GM18498 (cell line): ENCODE data around the gene GMFB.

Source experiments
- ATAC-seq: cut with Tn5 transposase; IDR thresholded peaks from one replicate; pipeline ENCODE4 v1.9.1; 2021; ENCODE audit warnings: mild to moderate bottlenecking, moderate library complexity; ENCODE audit not compliant: unreplicated experiment

The GMFB gene

GRCh38 chr14:54488646-54489317 lies at the start of gene GMFB:
TSS of gene GMFB (minus strand) at chr14:54488980. CDS start at chr14:54488927, 53 bp downstream.
- ATAC-seq = peak; percentile 94

GRCh38 chr14:54538055-54538454 lies 49.3 kb upstream of the GMFB start:
- no peak for ATAC-seq

- ATAC-seq = no peak
Observed at GRCh38 chr14:54537651-54538050, 48.9 kb upstream of the GMFB start.

- ATAC-seq = no peak
Observed at GRCh38 chr14:54535646-54536045, 46.9 kb upstream of the GMFB start.

- ATAC-seq = no peak
Observed at GRCh38 chr14:54535126-54535525, 46.3 kb upstream of the GMFB start.

GRCh38 chr14:54533100-54533499 lies 44.3 kb upstream of the GMFB start:
- ATAC-seq = peak; percentile 18

- peak; percentile 98 for ATAC-seq
Observed at GRCh38 chr14:54532111-54533012, 43.6 kb upstream of the GMFB start.

- ATAC-seq = no peak
Observed at GRCh38 chr14:54529811-54530210, 41.0 kb upstream of the GMFB start.

- ATAC-seq = no peak
Observed at GRCh38 chr14:54528973-54529372, 40.2 kb upstream of the GMFB start.

GRCh38 chr14:54524410-54524809 lies 35.6 kb upstream of the GMFB start:
- no peak for ATAC-seq

GRCh38 chr14:54516709-54517108 lies 27.9 kb upstream of the GMFB start:
- ATAC-seq = no peak

GRCh38 chr14:54515670-54516069 lies 26.9 kb upstream of the GMFB start:
- ATAC-seq = no peak

GRCh38 chr14:54512393-54512792 lies 23.6 kb upstream of the GMFB start:
- no peak for ATAC-seq

GRCh38 chr14:54509546-54510501 lies 21.0 kb upstream of the GMFB start, which contains the start of gene CGRRF1:
TSS of gene CGRRF1 (plus strand) at chr14:54509906. CDS start at chr14:54509960, 54 bp downstream.
- ATAC-seq = peak; percentile 97

GRCh38 chr14:54503486-54503885 lies 14.7 kb upstream of the GMFB start:
- ATAC-seq = no peak

GRCh38 chr14:54502602-54503001 lies 13.8 kb upstream of the GMFB start:
- no peak for ATAC-seq

GRCh38 chr14:54501480-54501879 lies 12.7 kb upstream of the GMFB start:
- ATAC-seq = no peak

- no peak for ATAC-seq
Observed at GRCh38 chr14:54500744-54501143, 12.0 kb upstream of the GMFB start.

- ATAC-seq = no peak
Observed at GRCh38 chr14:54498579-54498978, 9.8 kb upstream of the GMFB start.

- no peak for ATAC-seq
Observed at GRCh38 chr14:54498095-54498531, 9.3 kb upstream of the GMFB start.

GRCh38 chr14:54497224-54497623 lies 8.4 kb upstream of the GMFB start:
- no peak for ATAC-seq
